A673 (cell line): Measurements from ENCODE around the gene SEMA5B. TPM values are rescaled to one million over a fixed set of nuclear protein-coding genes. Genes with fewer than 3 reads are reported as not detected.

Experiments
- BruUV-seq: library from RNA; stranded (reverse); fragments of 400-500 nt; replicated peaks from 2 replicates; lab custom pipeline; 2021; lab: Mats Ljungman, UMichigan
- CTCF ChIA-PET: fragments of 300-600 bp; sonication (Branson Sonifier 250); formaldehyde crosslinking; loops from one replicate; lab custom pipeline; 2022; ENCODE audit warnings: antibody characterized with exemption; lab: Charles Lee
- POLR2A ChIA-PET: fragments of 300-600 bp; sonication (Branson Sonifier 250); formaldehyde crosslinking; loops from one replicate; lab custom pipeline; 2022; ENCODE audit warnings: antibody characterized with exemption; ENCODE audit not compliant: low non-redundant PET; lab: Charles Lee
- DNase-seq: peaks from one replicate; pipeline ENCODE4 v3.0.0-alpha.2; 2015; ENCODE audit warnings: low spot score
- H3K27ac ChIP-seq: fragments of 200-600 bp; sonication (generic); 2 replicates; pipeline ENCODE4 v1.5.1; 2016; ENCODE audit warnings: mixed run types, low read depth, mild to moderate bottlenecking, mixed read lengths, antibody characterized with exemption, low read length; ENCODE audit not compliant: poor library complexity, severe bottlenecking
- H3K27me3 ChIP-seq: fragments of 200-600 bp; sonication (generic); replicated peaks from 2 replicates; pipeline ENCODE4 v1.6.1; 2017; ENCODE audit warnings: mixed run types, low read depth, mild to moderate bottlenecking, mixed read lengths, antibody characterized with exemption, low read length; ENCODE audit not compliant: insufficient read depth, poor library complexity
- H3K36me3 ChIP-seq: fragments of 200-600 bp; sonication (generic); 2 replicates; pipeline ENCODE4 v1.6.1; 2016; ENCODE audit warnings: mixed run types, mild to moderate bottlenecking, mixed read lengths, antibody characterized with exemption, low read length; ENCODE audit not compliant: insufficient read depth, poor library complexity, severe bottlenecking
- H3K4me1 ChIP-seq: fragments of 200-600 bp; sonication (generic); 2 replicates; pipeline ENCODE4 v1.6.1; 2017; ENCODE audit warnings: mixed run types, mild to moderate bottlenecking, mixed read lengths, antibody characterized with exemption, low read length; ENCODE audit not compliant: insufficient read depth, poor library complexity, severe bottlenecking
- H3K4me3 ChIP-seq: fragments of 200-600 bp; sonication (generic); 2 replicates; pipeline ENCODE4 v1.5.1; 2016; ENCODE audit warnings: low read depth, mixed run types, mild to moderate bottlenecking, mixed read lengths, low read length; ENCODE audit not compliant: poor library complexity, severe bottlenecking
- H3K9me3 ChIP-seq: fragments of 200-600 bp; sonication (generic); 2 replicates; pipeline ENCODE4 v1.6.1; 2016; ENCODE audit warnings: mixed run types, low read depth, mild to moderate bottlenecking, mixed read lengths, antibody characterized with exemption, low read length; ENCODE audit not compliant: poor library complexity, severe bottlenecking
- EZH2 ChIP-seq: fragments of 200-600 bp; sonication (generic); IDR thresholded peaks from 2 replicates; pipeline ENCODE4 v1.6.1; 2017; ENCODE audit warnings: borderline replicate concordance, low read depth, mild to moderate bottlenecking, mixed read lengths, antibody characterized with exemption, low read length; ENCODE audit not compliant: poor library complexity, severe bottlenecking
- intact Hi-C: fragments of 100-400 bp; cut with micrococcal nuclease; formaldehyde crosslinking; loops from one replicate; pipeline ENCODE4 v1.10.0; 2022; ENCODE audit not compliant: unreplicated experiment
- total RNA-seq: library from RNA; stranded (reverse); gene quantifications from 2 replicates; pipeline ENCODE4 v1.2.3, GENCODE V29; 2021
- TF ChIP-seq, protein P1 (sequence below): fragments of 300-800, 200-600 bp; sonication (generic); conservative IDR thresholded peaks from 2 replicates; pipeline ENCODE4 v1.5.1; 2017; ENCODE audit warnings: low read depth, mild to moderate bottlenecking, antibody characterized with exemption, low read length, moderate library complexity, mixed read lengths

The SEMA5B gene
- total RNA-seq, 1 experiment from 2014 or later, result 7.6 TPM

DNA sequence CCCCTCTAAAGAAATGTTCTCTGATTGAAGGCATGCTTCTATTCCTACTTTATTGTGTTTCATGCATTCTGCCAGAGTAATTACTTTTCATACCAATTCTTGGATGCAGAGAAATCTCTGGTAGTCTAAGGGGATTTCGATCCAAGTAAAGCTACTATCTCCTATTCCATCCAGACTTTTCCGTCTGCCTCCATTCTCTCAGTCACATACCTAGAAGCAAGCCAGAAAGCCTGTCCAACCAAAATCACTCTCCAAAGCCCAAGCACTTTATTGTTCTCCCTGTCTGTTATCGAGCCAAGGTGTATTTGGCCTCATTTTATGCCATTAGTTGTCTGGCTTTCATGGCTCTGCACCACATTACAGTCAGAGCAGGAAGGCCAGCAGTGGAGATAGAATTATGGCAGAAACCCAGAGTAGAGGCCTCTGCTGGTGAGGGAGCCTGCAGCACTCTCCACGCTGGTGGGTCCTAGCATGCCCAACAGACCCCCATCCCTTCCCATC is 136.8 kb downstream of the SEMA5B start:
- H3K27ac ChIP-seq, result no peak overlapping the region
- H3K9me3 ChIP-seq, result no peaks in the 10 kb centered on the region
- intact Hi-C loops, result no loop called here
- BruUV-seq, result no TSS peak
- TF ChIP-seq, protein P1, sequence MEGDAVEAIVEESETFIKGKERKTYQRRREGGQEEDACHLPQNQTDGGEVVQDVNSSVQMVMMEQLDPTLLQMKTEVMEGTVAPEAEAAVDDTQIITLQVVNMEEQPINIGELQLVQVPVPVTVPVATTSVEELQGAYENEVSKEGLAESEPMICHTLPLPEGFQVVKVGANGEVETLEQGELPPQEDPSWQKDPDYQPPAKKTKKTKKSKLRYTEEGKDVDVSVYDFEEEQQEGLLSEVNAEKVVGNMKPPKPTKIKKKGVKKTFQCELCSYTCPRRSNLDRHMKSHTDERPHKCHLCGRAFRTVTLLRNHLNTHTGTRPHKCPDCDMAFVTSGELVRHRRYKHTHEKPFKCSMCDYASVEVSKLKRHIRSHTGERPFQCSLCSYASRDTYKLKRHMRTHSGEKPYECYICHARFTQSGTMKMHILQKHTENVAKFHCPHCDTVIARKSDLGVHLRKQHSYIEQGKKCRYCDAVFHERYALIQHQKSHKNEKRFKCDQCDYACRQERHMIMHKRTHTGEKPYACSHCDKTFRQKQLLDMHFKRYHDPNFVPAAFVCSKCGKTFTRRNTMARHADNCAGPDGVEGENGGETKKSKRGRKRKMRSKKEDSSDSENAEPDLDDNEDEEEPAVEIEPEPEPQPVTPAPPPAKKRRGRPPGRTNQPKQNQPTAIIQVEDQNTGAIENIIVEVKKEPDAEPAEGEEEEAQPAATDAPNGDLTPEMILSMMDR, result no peak
- TF ChIP-seq EZH2, result no peak
- H3K4me1 ChIP-seq, result no peaks in the 10 kb centered on the region
- POLR2A ChIA-PET, result no interaction called here
- DNase-seq, result no peak
- CTCF ChIA-PET, result no interaction called here
- peaks cover 2% of the 10 kb centered on the region for H3K27me3 ChIP-seq
- no peak overlapping the region for H3K4me3 ChIP-seq
- H3K36me3 ChIP-seq, result no peaks in the 10 kb centered on the region

DNA sequence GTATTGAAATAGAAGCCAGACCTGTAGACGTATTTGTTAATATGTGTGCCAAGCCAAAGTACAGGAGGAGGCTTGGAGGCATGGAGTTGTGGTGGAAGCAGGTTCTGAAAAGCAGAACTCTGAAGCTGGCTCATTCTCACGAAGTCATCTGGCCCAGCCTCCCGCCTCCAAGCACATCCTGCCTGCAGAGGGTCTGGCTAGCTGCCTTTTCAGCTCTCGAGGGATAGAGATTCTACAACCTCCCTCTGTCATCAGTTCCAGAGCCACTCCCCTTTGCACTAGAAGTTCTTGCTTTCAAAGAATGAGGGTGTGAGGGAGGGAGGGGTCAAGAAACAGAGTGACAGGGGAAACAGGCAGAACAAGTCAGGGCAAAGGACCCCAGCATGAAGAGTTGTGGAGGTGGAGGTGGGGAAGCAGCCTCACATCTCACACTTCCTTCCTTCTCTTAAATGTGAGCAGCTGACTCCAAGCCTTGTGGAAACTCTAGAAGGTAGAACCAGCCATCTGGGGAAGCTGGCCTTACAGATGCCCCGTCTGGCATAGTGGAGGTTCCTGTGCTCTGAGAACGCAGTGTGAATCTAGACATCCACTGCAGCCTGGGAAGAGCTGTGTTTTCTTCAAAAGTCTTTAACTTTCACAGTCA is 137.4 kb downstream of the SEMA5B start:
- no peak for TF ChIP-seq EZH2
- TF ChIP-seq, protein P1, result no peak
- no peak overlapping the region for H3K27ac ChIP-seq
- intact Hi-C loops, result no loop called here
- no peak overlapping the region for H3K4me3 ChIP-seq
- BruUV-seq, result no TSS peak
- H3K27me3 ChIP-seq, result no peaks in the 10 kb centered on the region
- CTCF ChIA-PET, result no interaction called here
- no peaks in the 10 kb centered on the region for H3K9me3 ChIP-seq
- no peaks in the 10 kb centered on the region for H3K36me3 ChIP-seq
- POLR2A ChIA-PET, result no interaction called here
- DNase-seq, result peak; percentile 19
- H3K4me1 ChIP-seq, result no peaks in the 10 kb centered on the region

DNA sequence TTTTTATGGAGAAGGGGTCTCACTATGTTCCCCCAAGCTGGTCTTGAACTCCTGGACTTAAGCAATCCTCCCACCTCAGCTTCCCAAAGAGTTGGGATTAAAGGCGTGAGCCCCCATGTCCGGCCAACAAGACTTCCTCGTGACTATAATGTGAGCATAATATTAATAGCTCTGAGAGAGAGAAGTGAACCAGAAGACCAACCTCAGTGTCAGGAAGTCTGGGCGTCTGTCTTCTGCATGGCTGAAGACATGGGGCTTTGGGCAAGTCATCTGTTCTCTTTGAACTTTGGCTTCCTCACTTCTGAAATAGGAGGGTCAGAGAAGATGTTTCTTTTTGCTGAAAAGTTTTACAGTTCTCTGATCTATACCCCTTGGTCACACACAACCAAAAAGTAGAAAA is 140.6 kb downstream of the SEMA5B start:
- no peak for DNase-seq
- POLR2A ChIA-PET, result no interaction called here
- CTCF ChIA-PET, result no interaction called here
- no peaks in the 10 kb centered on the region for H3K9me3 ChIP-seq
- H3K4me3 ChIP-seq, result no peak overlapping the region
- BruUV-seq, result no TSS peak
- TF ChIP-seq, protein P1, result no peak
- no peak for TF ChIP-seq EZH2
- H3K4me1 ChIP-seq, result no peaks in the 10 kb centered on the region
- no peaks in the 10 kb centered on the region for H3K36me3 ChIP-seq
- intact Hi-C loops, result no loop called here
- H3K27me3 ChIP-seq, result no peaks in the 10 kb centered on the region
- H3K27ac ChIP-seq, result no peak overlapping the region
